GM23338 (cell line): ENCODE results near the gene ZBTB7C. TPM values are rescaled to one million over a fixed set of nuclear protein-coding genes. Genes with fewer than 3 reads are reported as not detected.

Experiments used
- ATAC-seq: fragments of 200-7000 bp; cut with Tn5 transposase; 3 replicates; pipeline ENCODE4 v1.9.1; 2020
- DNase-seq: peaks from one replicate; pipeline ENCODE4 v3.0.0-alpha.2; 2015; ENCODE audit warnings: low spot score
- H2AFZ ChIP-seq: fragments of 200-600 bp; sonication (generic); 2 replicates; pipeline ENCODE4 v1.8.0; 2016; ENCODE audit warnings: antibody characterized with exemption, mild to moderate bottlenecking, moderate library complexity
- H3F3A ChIP-seq: fragments of 200-600 bp; sonication (generic); replicated peaks from 2 replicates; pipeline ENCODE4 v1.8.0; 2017; ENCODE audit warnings: antibody characterized with exemption, mixed run types, low read depth
- H3K27ac ChIP-seq: fragments of 200-600 bp; sonication (generic); 2 replicates; pipeline ENCODE4 v1.6.1; 2016; ENCODE audit warnings: low read depth
- H3K27me3 ChIP-seq: fragments of 200-600 bp; sonication (generic); 2 replicates; pipeline ENCODE4 v1.8.0; 2016; ENCODE audit warnings: mild to moderate bottlenecking, mixed run types, moderate library complexity; ENCODE audit not compliant: insufficient read depth
- H3K36me3 ChIP-seq: fragments of 200-600 bp; sonication (generic); 2 replicates; pipeline ENCODE4 v1.8.0; 2016; ENCODE audit warnings: mild to moderate bottlenecking; ENCODE audit not compliant: insufficient read depth
- H3K4me1 ChIP-seq: fragments of 200-600 bp; sonication (generic); 2 replicates; pipeline ENCODE4 v1.8.0; 2016; ENCODE audit warnings: mild to moderate bottlenecking, moderate library complexity; ENCODE audit not compliant: insufficient read depth
- H3K4me2 ChIP-seq: fragments of 200-600 bp; sonication (generic); 2 replicates; pipeline ENCODE4 v1.7.1; 2017; ENCODE audit warnings: mixed run types
- H3K4me3 ChIP-seq: fragments of 200-600 bp; sonication (generic); 2 replicates; pipeline ENCODE4 v1.6.1; 2016; ENCODE audit warnings: mixed run types
- H3K79me2 ChIP-seq: fragments of 200-600 bp; sonication (generic); replicated peaks from 2 replicates; pipeline ENCODE4 v1.8.0; 2017; ENCODE audit warnings: mild to moderate bottlenecking; ENCODE audit not compliant: insufficient read depth
- H3K9me2 ChIP-seq: fragments of 200-600 bp; sonication (generic); 2 replicates; pipeline ENCODE4 v1.8.0; 2017; ENCODE audit not compliant: insufficient read depth
- H4K20me1 ChIP-seq: fragments of 200-600 bp; sonication (generic); replicated peaks from 2 replicates; pipeline ENCODE4 v1.8.0; 2017; ENCODE audit warnings: mild to moderate bottlenecking; ENCODE audit not compliant: insufficient read depth
- H3K27ac Mint-ChIP-seq: 2 replicates; pipeline ENCODE4 v1.8.0; 2020; ENCODE audit warnings: inconsistent platforms, mild to moderate bottlenecking, moderate library complexity, mixed read lengths
- H3K27me3 Mint-ChIP-seq: 3 replicates; pipeline ENCODE4 v1.8.0; 2022; ENCODE audit warnings: low read depth, mild to moderate bottlenecking, moderate library complexity, mixed read lengths, inconsistent platforms; ENCODE audit not compliant: insufficient read depth, poor library complexity
- H3K36me3 Mint-ChIP-seq: 3 replicates; pipeline ENCODE4 v1.8.0; 2021; ENCODE audit warnings: low read depth, mild to moderate bottlenecking, inconsistent platforms, moderate library complexity, mixed read lengths
- H3K4me1 Mint-ChIP-seq: 3 replicates; pipeline ENCODE4 v1.8.0; 2020; ENCODE audit warnings: mild to moderate bottlenecking, inconsistent platforms, mixed read lengths
- H3K4me3 Mint-ChIP-seq: 3 replicates; pipeline ENCODE4 v1.8.0; 2021; ENCODE audit warnings: moderate library complexity, mild to moderate bottlenecking, inconsistent platforms, mixed read lengths
- H3K9me3 Mint-ChIP-seq: 3 replicates; pipeline ENCODE4 v1.8.0; 2020; ENCODE audit warnings: moderate library complexity, mild to moderate bottlenecking, inconsistent platforms, mixed read lengths
- CREB1 ChIP-seq: fragments of 250-450 bp; sonication (Bioruptor Pico); IDR thresholded peaks from 2 replicates; pipeline ENCODE4 v1.5.0; 2020; ENCODE audit warnings: low read depth, mild to moderate bottlenecking, moderate library complexity
- CTCF ChIP-seq, 2 experiments: fragments of 200-600 bp in 1 of 2; sonication (generic) in 1 of 2; conservative IDR thresholded peaks; 2 replicates each; pipeline versions ENCODE4 v1.5.1 to v1.6.1; 2016 to 2017; ENCODE audit warnings: antibody characterized with exemption in 2 of 2, low read depth in 2 of 2, mild to moderate bottlenecking in 2 of 2, moderate library complexity in 1 of 2
- ETS1 ChIP-seq: IDR thresholded peaks from 2 replicates; pipeline ENCODE4 v1.6.1; 2016; ENCODE audit warnings: antibody characterized with exemption
- EZH2 ChIP-seq: fragments of 200-600 bp; sonication (generic); IDR thresholded peaks from one replicate; pipeline ENCODE4 v1.8.0; 2017; ENCODE audit warnings: antibody characterized with exemption, mild to moderate bottlenecking, low read depth; ENCODE audit not compliant: unreplicated experiment
- JUNB ChIP-seq: IDR thresholded peaks from one replicate; pipeline ENCODE4 v1.6.1; 2016; ENCODE audit warnings: antibody characterized with exemption; ENCODE audit not compliant: unreplicated experiment
- NANOG ChIP-seq: IDR thresholded peaks from 2 replicates; pipeline ENCODE4 v1.6.1; 2016; ENCODE audit warnings: antibody characterized with exemption, borderline replicate concordance
- REST ChIP-seq: IDR thresholded peaks from one replicate; pipeline ENCODE4 v1.6.1; 2018; ENCODE audit warnings: antibody characterized with exemption; ENCODE audit not compliant: unreplicated experiment
- STAT1 ChIP-seq: IDR thresholded peaks from one replicate; pipeline ENCODE4 v1.6.1; 2016; ENCODE audit warnings: antibody characterized with exemption; ENCODE audit not compliant: unreplicated experiment
- ZNF114 ChIP-seq: fragments of 250-450 bp; sonication (Bioruptor Pico); IDR thresholded peaks from 2 replicates; pipeline ENCODE4 v1.5.0; 2020; ENCODE audit warnings: mild to moderate bottlenecking, moderate library complexity
- ZNF462 ChIP-seq: fragments of 250-450 bp; sonication (Bioruptor Pico); IDR thresholded peaks from 2 replicates; pipeline ENCODE4 v1.5.0; 2020; ENCODE audit warnings: mild to moderate bottlenecking, moderate library complexity
- polyA plus RNA-seq: library from polyadenylated mRNA; unstranded; fragments of >200 nt; fragmentation: Nextera tagmentation; extraction: Ambion mirVana; gene quantifications from 2 replicates; pipeline ENCODE4 v1.2.1, GENCODE V29; 2016
- total RNA-seq: library from RNA; depleted of rRNA; stranded (reverse); fragments of >200 nt; shearing (Covaris generic); gene quantifications from 2 replicates; pipeline ENCODE4 v1.2.3, GENCODE V29; 2014

ZBTB7C gene
- total and polyA plus RNA-seq, 2 experiments from 2014 or later: 0.03 to 0.14 TPM

- Mint-ChIP-seq H3K36me3 (no peaks in the 10 kb centered on the region), H3K27me3 (peaks cover 31% of the 10 kb centered on the region), H3K4me3 (no peak overlapping the region), H3K9me3 (no peaks in the 10 kb centered on the region), H3K27ac (no peak overlapping the region), H3K4me1 (peaks cover 17% of the 10 kb centered on the region)
- DNase-seq (no peak), ATAC-seq (no peak)
- no peaks in the 10 kb centered on the region for H4K20me1 ChIP-seq
- no peaks in the 10 kb centered on the region for H3K36me3 ChIP-seq
- no peaks in the 10 kb centered on the region for H3F3A ChIP-seq
- H3K4me2 ChIP-seq: no peak overlapping the region
- no peak overlapping the region for H3K4me3 ChIP-seq
- H3K4me1 ChIP-seq: peaks cover 16% of the 10 kb centered on the region
- peaks cover 37% of the 10 kb centered on the region for H3K27me3 ChIP-seq
- TF ChIP-seq JUNB (no peak), CREB1 (CRISPR knock-in tag) (no peak)
- H3K79me2 ChIP-seq: no peaks in the 10 kb centered on the region
- no peaks in the 10 kb centered on the region for H3K9me2 ChIP-seq
- no peak overlapping the region for H3K27ac ChIP-seq
- H2AFZ ChIP-seq: no peak overlapping the region
These were observed 249.4 kb downstream of the ZBTB7C start for GRCh38 chr18:48159816-48160215.

GRCh38 chr18:48158721-48159120 is 250.5 kb downstream of the ZBTB7C start:
- Histone ChIP-seq H4K20me1 (no peaks in the 10 kb centered on the region), H3K27ac (no peak overlapping the region), H3K4me1 (peaks cover 16% of the 10 kb centered on the region), H2AFZ (no peak overlapping the region), H3K9me2 (no peaks in the 10 kb centered on the region), H3K4me2 (no peak overlapping the region), H3K79me2 (no peaks in the 10 kb centered on the region), H3F3A (no peaks in the 10 kb centered on the region), H3K27me3 (peaks cover 37% of the 10 kb centered on the region), H3K4me3 (no peak overlapping the region), H3K36me3 (no peaks in the 10 kb centered on the region)
- ATAC-seq: no peak
- Mint-ChIP-seq H3K27ac (no peak overlapping the region), H3K27me3 (peaks cover 31% of the 10 kb centered on the region), H3K4me3 (no peak overlapping the region), H3K4me1 (peaks cover 10% of the 10 kb centered on the region), H3K36me3 (no peaks in the 10 kb centered on the region), H3K9me3 (no peaks in the 10 kb centered on the region)
- no peak for DNase-seq
- TF ChIP-seq ZNF462 (CRISPR knock-in tag) (no peak), ZNF114 (CRISPR knock-in tag) (no peak), EZH2 (no peak), STAT1 (no peak), JUNB (no peak), ETS1 (no peak), CREB1 (CRISPR knock-in tag) (no peak), CTCF (conservative IDR thresholded peaks at IDR 0.05; ENCODE audit: low read depth in 2 of 2) (no peak), REST (no peak), NANOG (no peak)
